OCI-LY1 (cell line): Measurements from ENCODE around the gene MED13L.

Experiments used
- EZH2 ChIP-seq: fragments of 200-600 bp; sonication (generic), shearing (Covaris generic); IDR thresholded peaks from 2 replicates; pipeline ENCODE4 v1.8.0; 2017; ENCODE audit warnings: borderline replicate concordance, mixed run types, mild to moderate bottlenecking, antibody characterized with exemption, low read length, moderate library complexity, mixed read lengths
- TF ChIP-seq, protein P1 (sequence below): fragments of 200-600 bp; sonication (generic), shearing (Covaris generic); IDR thresholded peaks from 2 replicates; pipeline ENCODE4 v1.5.1; 2017; ENCODE audit warnings: mild to moderate bottlenecking, antibody characterized with exemption, low read length, moderate library complexity, mixed read lengths

DNA sequence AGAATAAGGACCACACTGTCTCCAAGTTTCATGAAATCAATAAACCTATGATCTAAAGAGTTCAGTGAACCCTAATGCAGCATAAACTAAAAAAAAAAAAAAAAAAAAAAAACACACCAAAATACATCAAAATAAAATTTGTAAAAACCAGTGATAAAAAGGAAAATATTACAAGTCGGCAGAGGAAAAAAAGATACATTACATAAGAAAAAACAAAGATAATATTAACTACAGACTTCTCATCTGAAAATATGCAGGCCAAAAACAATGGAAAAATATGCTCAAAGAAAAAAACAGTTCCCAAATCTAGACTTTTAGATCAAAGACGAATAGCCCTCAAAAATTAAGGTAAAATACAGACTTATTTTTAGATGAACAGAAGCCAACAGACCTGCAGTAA is 27.6 kb downstream of the MED13L start:
- TF ChIP-seq, protein P1, sequence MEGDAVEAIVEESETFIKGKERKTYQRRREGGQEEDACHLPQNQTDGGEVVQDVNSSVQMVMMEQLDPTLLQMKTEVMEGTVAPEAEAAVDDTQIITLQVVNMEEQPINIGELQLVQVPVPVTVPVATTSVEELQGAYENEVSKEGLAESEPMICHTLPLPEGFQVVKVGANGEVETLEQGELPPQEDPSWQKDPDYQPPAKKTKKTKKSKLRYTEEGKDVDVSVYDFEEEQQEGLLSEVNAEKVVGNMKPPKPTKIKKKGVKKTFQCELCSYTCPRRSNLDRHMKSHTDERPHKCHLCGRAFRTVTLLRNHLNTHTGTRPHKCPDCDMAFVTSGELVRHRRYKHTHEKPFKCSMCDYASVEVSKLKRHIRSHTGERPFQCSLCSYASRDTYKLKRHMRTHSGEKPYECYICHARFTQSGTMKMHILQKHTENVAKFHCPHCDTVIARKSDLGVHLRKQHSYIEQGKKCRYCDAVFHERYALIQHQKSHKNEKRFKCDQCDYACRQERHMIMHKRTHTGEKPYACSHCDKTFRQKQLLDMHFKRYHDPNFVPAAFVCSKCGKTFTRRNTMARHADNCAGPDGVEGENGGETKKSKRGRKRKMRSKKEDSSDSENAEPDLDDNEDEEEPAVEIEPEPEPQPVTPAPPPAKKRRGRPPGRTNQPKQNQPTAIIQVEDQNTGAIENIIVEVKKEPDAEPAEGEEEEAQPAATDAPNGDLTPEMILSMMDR: no peak
- no peak for TF ChIP-seq EZH2
